B cell (primary cell): ENCODE measurements around the gene FLCN. TPM values are rescaled to one million over a fixed set of nuclear protein-coding genes. Genes with fewer than 3 reads are reported as not detected.

Experiments used
- ATAC-seq: fragments of 200-7000 bp; cut with Tn5 transposase; one replicate; pipeline ENCODE4 v1.10.0; 2021; ENCODE audit warnings: low read depth, mild to moderate bottlenecking, moderate number of reproducible peaks, moderate library complexity
- CTCF ChIA-PET: fragments of 350-600 bp; sonication (Branson Sonifier 250); formaldehyde crosslinking; loops from one replicate; lab custom pipeline; 2021; ENCODE audit warnings: antibody characterized with exemption, inconsistent platforms; lab: Charles Lee
- POLR2A ChIA-PET: fragments of 350-600 bp; sonication (Branson Sonifier 250); formaldehyde crosslinking; loops from one replicate; lab custom pipeline; 2021; ENCODE audit warnings: antibody characterized with exemption; lab: Charles Lee
- DNase-seq: peaks from one replicate; pipeline ENCODE4 v3.0.0; 2013
- H2AFZ ChIP-seq: 2 replicates; pipeline ENCODE4 v1.6.1; 2012; ENCODE audit warnings: mild to moderate bottlenecking, low read depth, low read length; ENCODE audit not compliant: insufficient read depth, poor library complexity, severe bottlenecking
- H3K27ac ChIP-seq, 2 donors: 1 replicate in 1 of 2; 2 replicates in 1 of 2; pipeline ENCODE4 v1.5.1; 2012 to 2013; ENCODE audit warnings: low read length in 2 of 2, mild to moderate bottlenecking in 2 of 2, moderate library complexity in 1 of 2
- H3K27me3 ChIP-seq, 4 experiments: fragments of 200-600 bp in 1 of 4; sonication (generic) in 1 of 4; replicated peaks in 1 of 4; 1 replicate in 2 of 4; 2 replicates in 2 of 4; pipeline versions ENCODE4 v1.6.1 to v1.7.0; 2013 to 2016; ENCODE audit warnings: low read length in 3 of 4, mild to moderate bottlenecking in 2 of 4, mixed read lengths in 1 of 4, moderate library complexity in 1 of 4; ENCODE audit not compliant: insufficient read depth in 4 of 4, control insufficient read depth in 3 of 4; ENCODE audit errors: control extremely low read depth in 1 of 4
- H3K36me3 ChIP-seq, 2 experiments: replicated peaks in 1 of 2; 1 replicate in 1 of 2; 2 replicates in 1 of 2; pipeline versions ENCODE4 v1.6.1 to v1.7.1; 2013; ENCODE audit warnings: low read length in 1 of 2; ENCODE audit not compliant: insufficient read depth in 2 of 2, control insufficient read depth in 1 of 2; ENCODE audit errors: control extremely low read depth in 1 of 2, extremely low read depth in 1 of 2
- H3K4me1 ChIP-seq, 2 donors: fragments of 200-600 bp in 1 of 2; sonication (generic) in 1 of 2; 1 replicate in 1 of 2; 2 replicates in 1 of 2; pipeline versions ENCODE4 v1.5.1 to v1.6.1; 2013 to 2017; ENCODE audit warnings: low read length in 2 of 2; ENCODE audit not compliant: control insufficient read depth in 2 of 2, insufficient read depth in 2 of 2
- H3K4me2 ChIP-seq: replicated peaks from 2 replicates; pipeline ENCODE3; 2012; ENCODE audit warnings: mild to moderate bottlenecking, low read depth, low read length; ENCODE audit not compliant: poor library complexity, severe bottlenecking
- H3K4me3 ChIP-seq, 5 experiments: fragments of 200-600 bp in 1 of 5; sonication (generic) in 1 of 5; 1 replicate in 3 of 5; 2 replicates in 2 of 5; pipeline versions ENCODE4 v1.5.1 to v1.7.0; 2011 to 2016; ENCODE audit warnings: low read length in 4 of 5, mild to moderate bottlenecking in 4 of 5, low read depth in 2 of 5, control low read depth in 1 of 5, moderate library complexity in 1 of 5; ENCODE audit not compliant: insufficient read depth in 1 of 5; ENCODE audit errors: control extremely low read depth in 1 of 5, extremely low read depth in 1 of 5
- H3K79me2 ChIP-seq: fragments of 200-600 bp; sonication (generic); one replicate; pipeline ENCODE4 v1.6.0; 2016; ENCODE audit warnings: low read length; ENCODE audit not compliant: control insufficient read depth, insufficient read depth
- H3K9ac ChIP-seq: fragments of 200-600 bp; sonication (generic); 2 replicates; pipeline ENCODE4 v1.6.1; 2017; ENCODE audit warnings: mild to moderate bottlenecking, low read length, moderate library complexity
- H3K9me3 ChIP-seq, 3 donors: one replicate each; pipeline versions ENCODE4 v1.6.1 to v1.7.1; 2013; ENCODE audit warnings: low read length in 2 of 3; ENCODE audit not compliant: control insufficient read depth in 2 of 3, insufficient read depth in 1 of 3; ENCODE audit errors: control extremely low read depth in 1 of 3
- H4K20me1 ChIP-seq: 2 replicates; pipeline ENCODE4 v1.6.0; 2012; ENCODE audit warnings: mild to moderate bottlenecking, low read length; ENCODE audit not compliant: insufficient read depth, control insufficient read depth, poor library complexity, severe bottlenecking
- H3K27ac Mint-ChIP-seq: one replicate; pipeline ENCODE4 v1.8.0; 2021; ENCODE audit warnings: mixed read lengths
- H3K27me3 Mint-ChIP-seq: one replicate; pipeline ENCODE4 v1.8.0; 2021; ENCODE audit warnings: mixed read lengths
- H3K4me1 Mint-ChIP-seq: one replicate; pipeline ENCODE4 v1.8.0; 2021; ENCODE audit warnings: mixed read lengths
- H3K4me3 Mint-ChIP-seq: one replicate; pipeline ENCODE4 v1.8.0; 2021; ENCODE audit warnings: mixed read lengths
- H3K9me3 Mint-ChIP-seq: one replicate; pipeline ENCODE4 v1.8.0; 2022; ENCODE audit warnings: mixed read lengths; ENCODE audit not compliant: insufficient read depth
- EZH2 ChIP-seq: IDR thresholded peaks from 2 replicates; pipeline ENCODE4 v1.6.1; 2012; ENCODE audit warnings: borderline replicate concordance, low read depth, mild to moderate bottlenecking, moderate library complexity, low read length; ENCODE audit not compliant: insufficient read depth, poor library complexity, severe bottlenecking
- WGBS: methylation state at CpG from one replicate; pipeline ENCODE4 v1.1.5; 2013; ENCODE audit warnings: missing lambda C conversion rate; ENCODE audit not compliant: insufficient coverage; 5-methylcytosine and 5-hydroxymethylcytosine counted together
- intact Hi-C: fragments of 100-400 bp; cut with micrococcal nuclease; formaldehyde crosslinking; loops from one replicate; pipeline ENCODE4 v1.10.0; 2022
- polyA plus RNA-seq: library from polyadenylated mRNA; depleted of rRNA; stranded (reverse); fragments of >200 nt; gene quantifications from 2 replicates; pipeline ENCODE4 v1.2.3, GENCODE V29; 2012
- total RNA-seq, 2 donors: library from RNA; stranded (reverse); fragments of 120-200 nt in 1 of 2; gene quantifications; 1 replicate in 1 of 2; 2 replicates in 1 of 2; pipeline versions ENCODE4 v1.2.3 to v1.2.4, GENCODE V29; 2013 to 2022
- TF ChIP-seq, protein P1 (sequence below): fragments of 200-600 bp; IDR thresholded peaks from one replicate; pipeline ENCODE4 v1.8.0; 2022; ENCODE audit warnings: antibody characterized with exemption, mild to moderate bottlenecking

The FLCN gene
- total and polyA plus RNA-seq, 2 donors (not counting 1 experiment from before 2014, with no cell fraction given) = 36.6 to 128 TPM

DNA sequence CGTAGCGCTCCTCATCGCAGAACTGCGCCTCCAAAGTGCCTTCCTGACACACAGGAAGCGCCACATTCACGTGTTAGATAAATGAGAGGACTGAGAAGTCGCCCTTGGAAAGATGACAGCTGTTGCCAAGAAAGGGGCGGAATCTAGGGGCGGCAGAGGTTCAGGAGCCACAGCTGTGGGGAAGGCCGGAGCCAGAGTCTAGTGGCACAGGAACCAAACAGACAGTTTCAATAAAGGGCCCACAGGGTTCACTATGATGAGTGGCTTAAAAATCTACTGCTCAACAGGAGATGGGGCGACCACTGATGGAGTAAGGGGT lies 4.7 kb downstream of the FLCN start:
- TF ChIP-seq EZH2 = no peak
- TF ChIP-seq, protein P1, sequence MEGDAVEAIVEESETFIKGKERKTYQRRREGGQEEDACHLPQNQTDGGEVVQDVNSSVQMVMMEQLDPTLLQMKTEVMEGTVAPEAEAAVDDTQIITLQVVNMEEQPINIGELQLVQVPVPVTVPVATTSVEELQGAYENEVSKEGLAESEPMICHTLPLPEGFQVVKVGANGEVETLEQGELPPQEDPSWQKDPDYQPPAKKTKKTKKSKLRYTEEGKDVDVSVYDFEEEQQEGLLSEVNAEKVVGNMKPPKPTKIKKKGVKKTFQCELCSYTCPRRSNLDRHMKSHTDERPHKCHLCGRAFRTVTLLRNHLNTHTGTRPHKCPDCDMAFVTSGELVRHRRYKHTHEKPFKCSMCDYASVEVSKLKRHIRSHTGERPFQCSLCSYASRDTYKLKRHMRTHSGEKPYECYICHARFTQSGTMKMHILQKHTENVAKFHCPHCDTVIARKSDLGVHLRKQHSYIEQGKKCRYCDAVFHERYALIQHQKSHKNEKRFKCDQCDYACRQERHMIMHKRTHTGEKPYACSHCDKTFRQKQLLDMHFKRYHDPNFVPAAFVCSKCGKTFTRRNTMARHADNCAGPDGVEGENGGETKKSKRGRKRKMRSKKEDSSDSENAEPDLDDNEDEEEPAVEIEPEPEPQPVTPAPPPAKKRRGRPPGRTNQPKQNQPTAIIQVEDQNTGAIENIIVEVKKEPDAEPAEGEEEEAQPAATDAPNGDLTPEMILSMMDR = no peak
- Mint-ChIP-seq H3K4me1 (peaks cover 19% of the 10 kb centered on the region), H3K27ac (no peak overlapping the region), H3K4me3 (no peak overlapping the region), H3K9me3 (no peaks in the 10 kb centered on the region), H3K27me3 (no peaks in the 10 kb centered on the region)
- WGBS = 91% methylated on average over 7 of the region's 11 CpGs
- Histone ChIP-seq H3K9me3 (no peaks in the 10 kb centered on the region), H3K36me3 (peaks cover 2 to 39% of the 10 kb centered on the region in 2 experiments), H3K9ac (no peak overlapping the region), H2AFZ (no peak overlapping the region), H3K4me3 (no peak overlapping the region), H3K4me1 (peaks cover 9 to 13% of the 10 kb centered on the region in 2 donors), H3K27ac (no peak overlapping the region), H3K4me2 (no peak overlapping the region), H3K27me3 (no peaks in the 10 kb centered on the region), H3K79me2 (peaks cover 53% of the 10 kb centered on the region), H4K20me1 (peaks cover 15% of the 10 kb centered on the region)
- intact Hi-C loops = loop anchor here (10.0 kb wide), 1 partner anchor 47 kb away; no protein-coding TSS in a partner anchor
- ATAC-seq (no peak), DNase-seq (no peak)
- ChIA-PET CTCF (interaction anchor here (0.7 kb wide), 1 partner anchor 8 kb away, joined by 3 read pairs; no protein-coding TSS in a partner anchor), POLR2A (no interaction called here)

DNA sequence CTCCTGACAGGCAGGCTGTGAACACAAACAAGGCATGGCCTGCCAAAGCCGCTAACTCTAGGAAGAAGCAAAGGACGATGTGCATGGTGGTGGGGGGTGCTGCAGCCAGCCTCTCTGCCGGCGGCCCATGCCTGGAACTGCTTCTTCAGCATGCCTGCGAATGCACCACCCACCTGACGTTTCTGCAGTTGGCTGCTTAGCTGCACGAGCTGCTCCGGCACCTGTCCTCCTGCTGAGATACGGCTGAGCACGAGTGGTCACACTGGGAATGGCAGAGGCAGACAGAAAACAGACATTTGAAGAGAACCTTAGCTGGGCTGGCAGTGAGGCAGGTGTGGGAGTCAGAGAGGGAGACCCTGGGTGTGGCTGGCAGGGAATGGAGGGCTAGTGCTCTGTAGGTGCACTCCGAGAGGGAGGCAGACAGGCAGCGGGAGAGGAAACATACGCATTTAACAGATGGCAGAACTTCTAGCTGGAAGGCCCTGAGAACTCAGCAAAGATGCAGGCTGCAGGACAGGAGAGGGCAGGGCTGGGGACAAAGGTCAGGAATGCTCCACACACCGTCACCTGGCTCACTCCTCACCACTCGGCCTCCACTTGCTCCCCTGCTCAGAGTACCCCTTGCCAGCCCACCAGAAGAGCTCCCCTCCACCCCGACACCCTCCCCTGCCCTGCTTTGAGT lies 5.2 kb downstream of the FLCN start:
- 97% methylated on average over 13 of the region's 16 CpGs for WGBS
- no peak for DNase-seq
- no peak overlapping the region for H2AFZ ChIP-seq
- peaks cover 2 to 44% of the 10 kb centered on the region in 2 experiments for H3K36me3 ChIP-seq
- H3K9me3 ChIP-seq = no peaks in the 10 kb centered on the region
- no peak for ATAC-seq
- H3K27me3 Mint-ChIP-seq = no peaks in the 10 kb centered on the region
- CTCF ChIA-PET = interaction anchor here (0.7 kb wide), 1 partner anchor 8 kb away, joined by 3 read pairs; no protein-coding TSS in a partner anchor
- no peaks in the 10 kb centered on the region for H3K27me3 ChIP-seq
- intact Hi-C loops = loop anchor here (10.0 kb wide), 1 partner anchor 47 kb away; no protein-coding TSS in a partner anchor
- no peak overlapping the region for H3K4me2 ChIP-seq
- POLR2A ChIA-PET = no interaction called here
- no peak overlapping the region for H3K4me3 Mint-ChIP-seq
- H4K20me1 ChIP-seq = peaks cover 14% of the 10 kb centered on the region
- no peak for TF ChIP-seq EZH2
- TF ChIP-seq, protein P1 = no peak
- peaks cover 53% of the 10 kb centered on the region for H3K79me2 ChIP-seq
- no peaks in the 10 kb centered on the region for H3K9me3 Mint-ChIP-seq
- peaks cover 19% of the 10 kb centered on the region for H3K4me1 Mint-ChIP-seq
- no peak overlapping the region for H3K9ac ChIP-seq
- peaks cover 9 to 13% of the 10 kb centered on the region in 2 donors for H3K4me1 ChIP-seq
- H3K27ac ChIP-seq = no peak overlapping the region
- no peak overlapping the region for H3K27ac Mint-ChIP-seq
- no peak overlapping the region for H3K4me3 ChIP-seq
